GM12891 (cell line): Measurements from ENCODE around the gene COQ8B.
"Not testable (repeated sequence)": the region's sequence is repeated elsewhere in the genome, so short reads cannot be mapped to it uniquely, and the experiment has no call there.

Experiments used
- POLR2A ChIP-seq: IDR thresholded peaks from 2 replicates; pipeline ENCODE4 v1.6.1; 2011; ENCODE audit warnings: low read depth, low read length, control low read depth
- TAF1 ChIP-seq: IDR thresholded peaks from 2 replicates; pipeline ENCODE4 v1.6.1; 2011; ENCODE audit warnings: low read depth, low read length, control low read depth

DNA sequence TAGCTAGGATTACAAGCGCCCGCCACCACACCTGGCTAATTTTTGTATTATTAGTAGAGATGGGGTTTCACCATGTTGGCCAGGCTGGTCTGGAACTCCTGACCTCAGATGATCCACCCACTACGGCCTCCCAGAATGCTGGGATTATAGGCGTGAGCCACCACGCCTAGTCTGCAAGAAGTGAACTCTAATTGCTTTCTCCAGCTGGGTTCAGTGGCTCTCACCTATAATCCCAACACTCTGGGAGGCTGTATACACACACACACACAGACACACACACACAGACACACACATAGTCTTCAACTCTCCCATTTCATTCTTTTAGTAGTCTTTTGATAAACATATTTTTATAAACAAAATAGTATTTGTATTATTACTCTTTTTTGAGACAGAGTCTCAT, 13.4 kb upstream of the COQ8B start:
- not testable (repeated sequence) for TF ChIP-seq POLR2A, TAF1
